Activated naive CD8-positive, alpha-beta T cell treated with anti-CD3 and anti-CD28 coated beads for 36 hours (primary cell): Measurements from ENCODE around the gene CHPF2. TPM values are rescaled to one million over a fixed set of nuclear protein-coding genes. Genes with fewer than 3 reads are reported as not detected.

ENCODE experiments used
- DNase-seq: peaks from one replicate; pipeline ENCODE4 v3.0.0; 2021
- H3K27ac Mint-ChIP-seq: one replicate; pipeline ENCODE4 v1.8.0; 2022; ENCODE audit warnings: mild to moderate bottlenecking, moderate library complexity, mixed read lengths
- H3K27me3 Mint-ChIP-seq: one replicate; pipeline ENCODE4 v1.8.0; 2022; ENCODE audit warnings: mild to moderate bottlenecking, mixed read lengths
- H3K36me3 Mint-ChIP-seq: one replicate; pipeline ENCODE4 v1.8.0; 2021; ENCODE audit warnings: mild to moderate bottlenecking, mixed read lengths
- H3K4me1 Mint-ChIP-seq: one replicate; pipeline ENCODE4 v1.8.0; 2021; ENCODE audit warnings: mixed read lengths
- H3K4me3 Mint-ChIP-seq: one replicate; pipeline ENCODE4 v1.8.0; 2022; ENCODE audit warnings: mild to moderate bottlenecking, moderate library complexity, mixed read lengths
- H3K9me3 Mint-ChIP-seq: one replicate; pipeline ENCODE4 v1.8.0; 2022; ENCODE audit warnings: mixed read lengths
- total RNA-seq, 2 experiments: library from RNA; stranded (reverse); gene quantifications; one replicate each; pipeline ENCODE4 v1.2.3, GENCODE V29; 2021

Gene CHPF2
- total RNA-seq, 2 experiments from 2014 or later: 24.5 to 25.1 TPM

GRCh38 chr7:151254316-151254715, 22.0 kb downstream of the CHPF2 start:
- Mint-ChIP-seq H3K4me1 (peaks cover 19% of the 10 kb centered on the region), H3K9me3 (no peaks in the 10 kb centered on the region), H3K27ac (no peak overlapping the region), H3K36me3 (no peaks in the 10 kb centered on the region), H3K4me3 (no peak overlapping the region), H3K27me3 (peaks cover 14% of the 10 kb centered on the region)
- no peak for DNase-seq

GRCh38 chr7:151254851-151255250, 22.6 kb downstream of the CHPF2 start:
- no peak overlapping the region for H3K4me3 Mint-ChIP-seq
- no peak overlapping the region for H3K27ac Mint-ChIP-seq
- no peaks in the 10 kb centered on the region for H3K9me3 Mint-ChIP-seq
- H3K4me1 Mint-ChIP-seq: peaks cover 16% of the 10 kb centered on the region
- DNase-seq: no peak
- H3K36me3 Mint-ChIP-seq: no peaks in the 10 kb centered on the region
- H3K27me3 Mint-ChIP-seq: peaks cover 10% of the 10 kb centered on the region

- Mint-ChIP-seq H3K27me3 (peaks cover 6% of the 10 kb centered on the region), H3K4me3 (no peak overlapping the region)
Observed at GRCh38 chr7:151255390-151255789, 23.1 kb downstream of the CHPF2 start.

GRCh38 chr7:151256410-151257045, 24.2 kb downstream of the CHPF2 start:
- Mint-ChIP-seq H3K27me3 (peaks cover 5% of the 10 kb centered on the region), H3K4me3 (no peak overlapping the region), H3K36me3 (no peaks in the 10 kb centered on the region), H3K27ac (no peak overlapping the region), H3K9me3 (no peaks in the 10 kb centered on the region), H3K4me1 (peaks cover 3% of the 10 kb centered on the region)
- no peak for DNase-seq

More at GRCh38 chr7:151255390-151255789, 23.1 kb downstream of the CHPF2 start:
- Mint-ChIP-seq H3K4me1 (peaks cover 11% of the 10 kb centered on the region), H3K36me3 (no peaks in the 10 kb centered on the region), H3K27ac (no peak overlapping the region), H3K9me3 (no peaks in the 10 kb centered on the region)
- DNase-seq: no peak

GRCh38 chr7:151257990-151258389, 25.7 kb downstream of the CHPF2 start:
- H3K4me1 Mint-ChIP-seq: no peaks in the 10 kb centered on the region
- no peak for DNase-seq
- H3K9me3 Mint-ChIP-seq: no peaks in the 10 kb centered on the region
- H3K27ac Mint-ChIP-seq: no peak overlapping the region
- H3K27me3 Mint-ChIP-seq: no peaks in the 10 kb centered on the region
- H3K4me3 Mint-ChIP-seq: no peak overlapping the region
- H3K36me3 Mint-ChIP-seq: no peaks in the 10 kb centered on the region

GRCh38 chr7:151260471-151260870, 28.2 kb downstream of the CHPF2 start:
- H3K9me3 Mint-ChIP-seq: no peaks in the 10 kb centered on the region
- no peaks in the 10 kb centered on the region for H3K27me3 Mint-ChIP-seq
- H3K4me3 Mint-ChIP-seq: no peak overlapping the region
- no peak overlapping the region for H3K27ac Mint-ChIP-seq
- H3K36me3 Mint-ChIP-seq: no peaks in the 10 kb centered on the region
- no peaks in the 10 kb centered on the region for H3K4me1 Mint-ChIP-seq
- DNase-seq: no peak

- DNase-seq: no peak
- Mint-ChIP-seq H3K4me3 (no peak overlapping the region), H3K27me3 (no peaks in the 10 kb centered on the region), H3K9me3 (no peaks in the 10 kb centered on the region), H3K27ac (no peak overlapping the region), H3K36me3 (no peaks in the 10 kb centered on the region), H3K4me1 (no peaks in the 10 kb centered on the region)
Observed at GRCh38 chr7:151260883-151261282, 28.6 kb downstream of the CHPF2 start.

GRCh38 chr7:151261529-151261928, 29.2 kb downstream of the CHPF2 start:
- Mint-ChIP-seq H3K4me3 (no peak overlapping the region), H3K4me1 (no peaks in the 10 kb centered on the region), H3K27me3 (no peaks in the 10 kb centered on the region), H3K36me3 (no peaks in the 10 kb centered on the region), H3K9me3 (no peaks in the 10 kb centered on the region), H3K27ac (no peak overlapping the region)
- no peak for DNase-seq

- H3K4me3 Mint-ChIP-seq: no peak overlapping the region
- H3K36me3 Mint-ChIP-seq: no peaks in the 10 kb centered on the region
- no peaks in the 10 kb centered on the region for H3K9me3 Mint-ChIP-seq
- H3K27me3 Mint-ChIP-seq: no peaks in the 10 kb centered on the region
- no peak overlapping the region for H3K27ac Mint-ChIP-seq
- no peaks in the 10 kb centered on the region for H3K4me1 Mint-ChIP-seq
- no peak for DNase-seq
Observed at GRCh38 chr7:151264615-151265014, 32.3 kb downstream of the CHPF2 start.

- no peaks in the 10 kb centered on the region for H3K9me3 Mint-ChIP-seq
Observed at GRCh38 chr7:151265351-151265931, 33.2 kb downstream of the CHPF2 start.

GRCh38 chr7:151269511-151269910, 37.2 kb downstream of the CHPF2 start:
- Mint-ChIP-seq H3K36me3 (no peaks in the 10 kb centered on the region), H3K27ac (no peak overlapping the region), H3K27me3 (no peaks in the 10 kb centered on the region), H3K9me3 (no peaks in the 10 kb centered on the region), H3K4me3 (no peak overlapping the region), H3K4me1 (peaks cover 9% of the 10 kb centered on the region)
- DNase-seq: no peak

More at GRCh38 chr7:151265351-151265931, 33.2 kb downstream of the CHPF2 start:
- Mint-ChIP-seq H3K36me3 (no peaks in the 10 kb centered on the region), H3K27me3 (no peaks in the 10 kb centered on the region), H3K4me1 (no peaks in the 10 kb centered on the region), H3K4me3 (no peak overlapping the region), H3K27ac (no peak overlapping the region)
- no peak for DNase-seq

- no peak for DNase-seq
- H3K27me3 Mint-ChIP-seq: no peaks in the 10 kb centered on the region
- peaks cover 19% of the 10 kb centered on the region for H3K4me1 Mint-ChIP-seq
- H3K9me3 Mint-ChIP-seq: no peaks in the 10 kb centered on the region
- no peaks in the 10 kb centered on the region for H3K36me3 Mint-ChIP-seq
- H3K4me3 Mint-ChIP-seq: no peak overlapping the region
- H3K27ac Mint-ChIP-seq: peak overlapping the region; percentile 1
Observed at GRCh38 chr7:151271699-151272355, 39.5 kb downstream of the CHPF2 start.

GRCh38 chr7:151272405-151272804, 40.1 kb downstream of the CHPF2 start:
- H3K4me3 Mint-ChIP-seq: no peak overlapping the region
- H3K27ac Mint-ChIP-seq: peak overlapping the region; percentile 1
- H3K9me3 Mint-ChIP-seq: no peaks in the 10 kb centered on the region
- H3K36me3 Mint-ChIP-seq: no peaks in the 10 kb centered on the region
- H3K27me3 Mint-ChIP-seq: no peaks in the 10 kb centered on the region
- no peak for DNase-seq
- peaks cover 23% of the 10 kb centered on the region for H3K4me1 Mint-ChIP-seq

- Mint-ChIP-seq H3K4me3 (no peak overlapping the region), H3K36me3 (no peaks in the 10 kb centered on the region), H3K27ac (no peak overlapping the region)
Observed at GRCh38 chr7:151272877-151273276, 40.6 kb downstream of the CHPF2 start.

GRCh38 chr7:151273651-151274390, 41.5 kb downstream of the CHPF2 start:
- no peak overlapping the region for H3K4me3 Mint-ChIP-seq
- DNase-seq: no peak
- H3K27ac Mint-ChIP-seq: no peak overlapping the region
- H3K9me3 Mint-ChIP-seq: no peaks in the 10 kb centered on the region
- peaks cover 25% of the 10 kb centered on the region for H3K4me1 Mint-ChIP-seq
- H3K27me3 Mint-ChIP-seq: no peaks in the 10 kb centered on the region
- H3K36me3 Mint-ChIP-seq: no peaks in the 10 kb centered on the region

More at GRCh38 chr7:151272877-151273276, 40.6 kb downstream of the CHPF2 start:
- DNase-seq: no peak
- no peaks in the 10 kb centered on the region for H3K27me3 Mint-ChIP-seq
- H3K4me1 Mint-ChIP-seq: peaks cover 25% of the 10 kb centered on the region
- H3K9me3 Mint-ChIP-seq: no peaks in the 10 kb centered on the region
